GM19193 (cell line): ENCODE results near the gene GUCY1B1.

Source experiments
- POLR2A ChIP-seq: IDR thresholded peaks from 4 replicates; pipeline ENCODE4 v1.6.1; 2011; ENCODE audit not compliant: insufficient read depth, insufficient read length; ENCODE audit errors: extremely low read depth

GUCY1B1 gene

DNA sequence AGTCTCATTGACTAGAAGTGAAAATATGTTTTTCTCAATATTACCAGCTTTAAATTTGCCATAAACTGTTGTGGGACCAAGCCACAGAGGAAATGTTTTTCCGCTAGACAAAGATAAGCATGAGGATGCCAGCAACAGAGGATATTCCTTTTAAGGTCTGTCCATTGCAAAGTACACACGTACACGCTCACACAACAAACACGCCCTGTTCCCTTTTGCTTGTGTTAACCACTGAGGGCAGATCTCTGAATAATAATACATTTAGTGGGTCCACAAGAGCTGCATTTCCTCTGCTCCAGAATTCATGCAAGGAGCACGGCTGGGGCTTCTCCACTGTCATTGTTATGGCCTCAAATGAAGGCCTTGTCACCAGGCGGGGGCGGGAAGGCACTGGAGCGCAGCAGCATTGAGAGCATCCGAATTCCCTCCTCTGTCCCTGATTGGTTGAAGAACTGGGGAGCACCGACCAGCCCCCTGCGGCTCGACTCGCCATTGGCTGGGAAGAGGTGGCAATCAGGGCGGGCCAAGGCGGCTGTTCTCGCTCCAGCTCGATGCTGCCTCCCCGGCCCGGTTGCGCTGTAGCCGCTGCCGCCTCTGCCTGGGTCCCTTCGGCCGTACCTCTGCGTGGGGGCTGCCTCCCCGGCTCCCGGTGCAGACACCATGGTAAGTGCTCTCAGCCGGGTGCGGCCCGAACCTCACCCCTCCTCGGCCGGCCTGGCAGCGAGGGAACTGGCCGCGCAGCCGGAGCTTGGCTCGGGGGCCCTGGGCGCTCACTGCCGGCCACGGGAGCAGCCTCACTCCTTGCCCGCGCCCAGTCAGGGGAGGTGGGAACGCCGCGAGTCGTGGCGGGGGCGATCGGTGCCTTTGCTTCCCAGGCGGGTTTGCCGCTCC is at the start of gene GUCY1B1:
Gene GUCY1B1 (plus strand): TSS at position 541 of the 891 bp plus-strand sequence. CDS start 120 bp downstream, at position 661.
- TF ChIP-seq POLR2A, result peak; percentile 48

DNA sequence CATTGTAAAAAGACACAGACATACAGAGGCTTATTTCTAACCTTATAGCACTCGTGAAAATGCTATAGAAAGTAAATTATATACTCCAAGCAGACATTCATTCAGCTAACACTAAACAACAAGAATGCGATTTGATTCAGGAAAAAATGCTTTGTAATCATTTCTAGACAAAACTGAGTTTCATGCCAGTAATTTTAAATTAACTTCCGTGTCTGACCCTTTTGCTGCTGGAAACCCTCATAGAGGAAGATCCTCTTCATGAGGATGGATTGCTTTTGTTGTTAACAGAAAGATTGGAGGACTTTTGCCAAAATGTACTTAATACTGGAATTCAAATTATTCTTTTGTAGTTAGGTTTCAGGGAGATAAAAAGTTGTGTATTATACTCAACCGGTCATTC is 48.9 kb upstream of the GUCY1B1 start:
- TF ChIP-seq POLR2A, result no peak

DNA sequence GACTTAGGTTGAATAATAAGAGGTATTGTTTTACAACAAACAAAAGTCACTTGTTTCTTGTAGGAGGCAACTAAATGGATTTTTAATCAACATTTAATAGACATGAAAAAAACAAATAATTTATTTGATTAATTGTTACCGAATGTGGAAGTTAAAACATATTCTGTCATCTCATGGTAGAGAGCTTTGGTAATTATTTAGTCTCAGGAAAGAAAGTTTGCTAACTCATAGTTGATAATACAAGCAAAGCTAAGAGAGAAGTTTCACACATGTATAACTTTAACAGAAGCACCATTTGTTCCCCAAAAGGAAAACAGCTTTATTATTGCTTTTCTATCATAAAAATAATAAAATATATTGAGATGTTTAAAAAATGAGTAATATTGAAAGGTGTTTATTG is 47.3 kb upstream of the GUCY1B1 start:
- no peak for TF ChIP-seq POLR2A

DNA sequence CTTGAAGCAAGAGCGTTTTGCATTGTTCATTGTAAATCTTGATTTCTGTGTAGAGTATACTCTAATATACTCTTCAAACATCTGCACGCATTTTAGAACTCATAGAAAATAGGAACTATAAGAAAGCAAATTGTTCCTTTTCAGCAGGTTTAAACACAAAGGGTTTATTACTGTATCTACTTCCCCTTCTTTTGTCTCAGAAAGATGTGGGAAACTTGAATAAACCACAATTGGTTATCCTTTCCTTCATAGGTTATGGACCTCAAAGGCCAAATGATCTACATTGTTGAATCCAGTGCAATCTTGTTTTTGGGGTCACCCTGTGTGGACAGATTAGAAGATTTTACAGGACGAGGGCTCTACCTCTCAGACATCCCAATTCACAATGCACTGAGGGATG is 46.0 kb upstream of the GUCY1B1 start:
- TF ChIP-seq POLR2A, result no peak

DNA sequence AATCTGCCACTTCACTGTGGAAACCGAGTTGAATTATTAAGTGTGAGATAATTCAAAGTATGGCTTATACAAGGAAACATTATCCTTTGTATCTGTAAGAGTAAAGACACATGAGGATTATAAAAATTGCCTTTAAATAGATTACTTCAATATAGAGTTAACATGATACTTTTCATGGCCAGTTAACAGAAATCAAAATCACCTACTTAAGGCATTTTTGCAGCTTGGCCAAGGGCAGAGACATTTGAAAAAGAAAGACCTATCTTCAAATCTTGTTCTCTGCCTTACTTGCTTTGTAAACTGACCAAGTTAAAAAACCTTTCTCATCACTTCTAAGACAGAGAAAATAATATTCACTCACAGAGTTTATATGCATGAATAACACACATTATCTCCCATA is 44.9 kb upstream of the GUCY1B1 start:
- no peak for TF ChIP-seq POLR2A

DNA sequence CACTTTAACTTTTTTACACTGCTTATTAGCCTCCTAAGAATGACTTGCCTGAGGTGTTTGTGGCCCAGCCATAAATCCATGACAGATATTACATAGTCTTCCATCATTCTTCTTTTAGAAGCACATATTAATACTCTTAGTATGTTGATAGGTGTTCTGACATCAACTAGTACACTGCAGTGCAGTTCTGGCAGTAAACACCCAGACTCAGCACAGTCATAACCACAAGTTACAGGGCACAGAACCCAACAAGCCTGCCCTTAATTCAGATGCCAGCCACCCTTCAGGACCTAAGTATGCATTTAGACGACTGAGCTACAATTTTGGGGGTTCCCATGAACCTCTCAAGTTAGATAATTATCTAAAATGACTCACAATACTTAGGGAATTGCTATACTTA is 36.5 kb upstream of the GUCY1B1 start:
- TF ChIP-seq POLR2A, result no peak

DNA sequence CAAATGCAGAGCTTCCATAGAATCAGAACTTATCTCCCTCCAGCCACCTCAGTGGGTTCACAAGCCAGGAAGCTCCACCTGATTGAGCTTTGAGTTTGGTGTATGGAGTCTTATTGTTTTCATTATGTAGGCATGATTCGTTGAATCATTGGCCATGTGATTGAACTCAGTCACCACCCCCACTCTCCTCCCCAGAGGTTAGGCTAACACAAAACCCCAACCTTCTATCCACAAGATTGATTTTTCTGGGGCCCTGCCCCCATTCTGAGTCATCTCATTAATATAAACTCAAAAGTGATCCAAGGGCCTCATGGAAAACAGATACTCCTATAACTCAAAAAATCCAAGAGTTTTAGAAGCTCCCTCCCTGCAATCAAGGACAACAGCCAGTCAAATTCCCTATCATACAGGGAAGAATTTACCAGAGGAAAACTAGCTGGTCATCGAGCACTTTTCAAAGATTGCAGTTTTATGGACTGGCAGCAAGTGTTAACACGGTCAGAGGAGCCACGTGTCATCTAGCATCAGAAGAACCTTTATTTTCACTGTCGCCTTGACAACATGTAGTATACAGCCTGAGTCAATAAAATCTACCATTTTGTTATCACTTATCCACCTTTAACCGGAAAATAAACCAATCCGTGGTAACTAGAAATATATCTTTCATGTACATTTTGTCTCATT is 35.9 kb upstream of the GUCY1B1 start:
- TF ChIP-seq POLR2A, result no peak

DNA sequence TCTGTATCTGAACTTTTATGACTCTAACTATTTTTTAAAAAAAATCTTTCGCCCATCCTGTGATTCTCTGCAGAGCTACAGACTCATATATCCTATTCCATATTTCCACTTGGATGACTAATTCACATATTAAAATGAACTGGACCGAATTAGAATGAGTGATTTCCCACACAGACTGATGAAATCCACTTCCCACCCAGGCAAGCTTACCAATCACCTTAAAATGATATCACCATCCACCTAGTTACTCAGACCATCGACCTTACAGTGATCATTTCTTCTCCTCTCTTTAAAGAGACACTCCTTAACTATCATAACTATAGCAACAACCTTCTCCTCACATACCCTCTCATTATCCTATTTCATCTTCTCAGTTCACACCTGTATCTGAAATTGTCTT is 34.1 kb upstream of the GUCY1B1 start:
- no peak for TF ChIP-seq POLR2A

DNA sequence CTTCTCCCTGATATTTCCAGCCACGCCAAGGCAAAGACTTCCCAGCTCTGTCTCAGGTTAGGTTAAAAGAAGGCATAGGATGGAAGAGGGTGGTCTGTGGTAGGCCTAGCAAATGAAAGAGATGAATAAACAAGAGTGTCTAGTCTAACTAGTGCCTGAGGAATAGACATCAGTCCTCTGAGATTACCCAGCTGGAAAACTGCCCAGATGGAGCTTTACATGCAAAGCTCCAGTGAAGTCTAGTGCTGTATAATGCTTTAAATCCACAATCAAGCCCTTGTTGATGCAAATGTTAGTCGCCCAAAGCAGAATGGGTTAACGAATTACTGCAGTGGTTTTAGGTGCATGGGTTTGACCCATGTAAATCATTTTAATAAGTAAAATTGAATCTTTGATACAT is 24.8 kb upstream of the GUCY1B1 start:
- TF ChIP-seq POLR2A, result no peak

DNA sequence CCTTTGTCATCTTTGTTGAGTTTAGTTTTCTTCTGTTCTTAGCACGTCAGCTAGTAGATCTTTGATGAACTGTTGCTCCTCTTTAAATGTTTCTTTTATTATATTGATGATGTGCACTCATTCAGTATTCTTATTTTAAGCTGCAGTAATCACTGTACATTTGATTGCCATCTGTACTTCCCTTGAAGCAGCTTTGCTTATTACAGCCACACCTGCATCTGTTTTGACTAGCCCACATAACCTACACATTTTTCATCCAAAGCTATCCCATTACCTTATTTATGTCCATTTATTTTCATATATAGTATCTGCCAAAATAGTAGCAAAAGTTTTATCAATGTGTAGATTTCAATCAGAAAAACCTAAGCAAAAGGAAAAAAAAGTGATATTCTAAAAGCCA is 23.9 kb upstream of the GUCY1B1 start:
- TF ChIP-seq POLR2A, result no peak

DNA sequence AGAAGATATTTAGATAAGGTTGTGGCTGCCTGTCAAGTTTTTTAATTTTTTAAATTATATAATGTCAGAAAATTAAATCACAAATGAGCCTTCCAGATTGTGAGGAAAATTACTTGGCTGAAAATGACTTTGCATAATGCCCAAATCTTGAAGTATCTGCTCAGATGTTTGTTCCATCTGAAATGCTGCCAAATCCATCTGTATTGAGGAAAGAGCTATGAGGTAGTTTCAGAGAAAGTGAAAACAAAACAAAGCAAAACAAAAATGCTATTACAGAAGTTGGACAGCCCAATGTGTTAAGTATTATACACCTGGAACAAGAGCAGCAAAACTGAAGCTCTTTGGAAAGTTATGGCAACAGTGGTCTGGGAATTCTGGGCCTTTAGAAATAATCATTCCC is 23.3 kb upstream of the GUCY1B1 start:
- TF ChIP-seq POLR2A, result no peak

DNA sequence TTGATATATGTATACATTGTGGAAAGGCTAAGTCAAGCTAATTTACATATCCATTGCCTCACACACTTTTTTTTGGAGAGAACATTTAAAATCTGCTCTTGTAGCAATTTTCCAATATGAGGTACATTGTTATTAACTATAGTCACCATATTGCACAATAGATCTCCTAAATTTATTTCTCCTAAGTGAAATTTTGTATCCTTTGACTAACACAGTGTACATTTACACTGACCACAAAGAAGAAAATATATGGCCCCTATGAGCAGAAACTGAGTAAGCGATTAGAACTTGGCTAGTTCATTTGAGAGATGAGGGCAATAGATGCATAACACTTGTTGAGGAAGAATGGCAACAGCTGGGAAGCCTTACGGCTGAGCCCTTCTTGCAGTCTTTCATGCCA is 20.3 kb upstream of the GUCY1B1 start:
- TF ChIP-seq POLR2A, result no peak

DNA sequence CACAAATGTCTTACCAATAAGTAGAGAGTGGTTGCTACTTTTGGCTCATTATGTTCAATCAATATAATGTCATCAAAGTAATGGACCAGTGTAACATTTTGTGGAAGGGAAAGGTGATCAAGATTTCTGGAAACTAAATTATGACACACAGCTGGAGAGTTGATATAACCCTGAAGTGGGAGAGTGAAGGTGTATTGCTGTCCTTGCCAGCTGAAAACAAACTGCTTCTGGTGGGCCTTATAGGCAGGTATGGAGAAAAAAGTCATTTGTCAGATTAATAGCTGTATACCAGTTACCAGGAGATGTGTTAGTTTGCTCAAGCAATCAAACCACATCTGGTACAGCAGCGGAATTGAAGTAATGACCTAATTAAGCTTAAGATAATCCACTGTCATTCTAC is 17.3 kb upstream of the GUCY1B1 start:
- no peak for TF ChIP-seq POLR2A

DNA sequence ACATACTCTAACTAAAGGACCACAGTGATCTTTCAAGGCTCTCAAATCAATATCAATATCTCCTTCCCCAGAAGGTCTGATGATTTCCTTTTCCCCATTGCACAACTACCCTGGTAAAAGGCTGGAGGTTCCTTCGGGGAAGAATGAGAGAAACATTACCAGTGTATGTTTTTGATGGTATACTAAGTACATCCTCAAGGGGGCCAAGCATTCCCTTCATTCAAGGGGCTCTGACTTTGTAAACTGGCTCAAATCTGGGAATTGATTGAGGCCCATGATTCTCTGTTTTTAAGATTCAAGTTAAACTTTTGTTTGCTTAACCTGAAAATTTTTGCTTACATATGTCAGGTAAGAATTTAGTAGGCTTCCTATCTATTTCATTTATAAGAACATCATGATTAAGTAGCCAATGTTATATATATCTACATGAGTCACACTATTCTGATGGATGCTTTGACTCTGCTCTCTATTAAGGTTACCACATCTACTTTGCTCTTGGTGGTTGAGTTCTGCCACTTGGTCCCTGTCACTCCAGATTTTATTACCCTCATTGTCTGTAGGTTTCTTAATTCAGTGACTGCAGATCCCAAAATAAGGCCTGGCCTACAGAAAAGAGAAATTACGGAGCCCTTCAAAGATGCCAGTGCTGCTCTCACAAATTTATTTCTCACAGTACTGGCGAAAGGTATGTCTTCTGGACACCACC is 16.4 kb upstream of the GUCY1B1 start:
- TF ChIP-seq POLR2A, result no peak

DNA sequence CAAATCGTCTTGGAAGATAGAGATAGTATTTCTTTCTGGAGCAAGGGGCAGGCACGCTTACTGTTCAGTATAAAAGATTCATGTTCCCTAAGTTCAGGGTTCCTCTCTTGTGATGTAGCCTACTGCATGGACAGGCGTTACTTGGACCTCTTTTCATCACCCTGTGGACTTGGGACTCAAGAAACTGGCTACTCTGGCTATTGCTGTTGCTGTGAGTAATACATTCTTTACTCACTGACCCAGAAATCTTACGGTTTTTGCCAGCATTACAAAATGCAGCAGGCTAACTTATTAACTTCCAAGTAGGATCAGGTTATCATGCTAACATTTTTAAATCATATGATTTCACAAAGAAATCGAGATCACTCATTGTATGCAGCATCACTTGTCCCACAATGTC is 12.8 kb upstream of the GUCY1B1 start:
- TF ChIP-seq POLR2A, result no peak
